HepG2 (cell line): Measurements from ENCODE around the gene COG8. TPM values are rescaled to one million over a fixed set of nuclear protein-coding genes. Genes with fewer than 3 reads are reported as not detected.

Source experiments
- ARID3A ChIP-seq: IDR thresholded peaks from 2 replicates; pipeline ENCODE4 v1.6.1; 2012; ENCODE audit warnings: low read depth, low read length, improper control_type of control experiment
- BCL6 ChIP-seq: IDR thresholded peaks from 2 replicates; pipeline ENCODE4 v1.6.1; 2016; ENCODE audit warnings: missing genetic modification reagents, missing compliant biosample characterization
- DR1 ChIP-seq: sonication (generic); formaldehyde crosslinking; IDR thresholded peaks from 2 replicates; pipeline ENCODE4 v1.8.0; 2021; ENCODE audit warnings: mild to moderate bottlenecking, missing genetic modification reagents, inconsistent platforms
- FOXO4 ChIP-seq: sonication (generic); formaldehyde crosslinking; conservative IDR thresholded peaks from 2 replicates; pipeline ENCODE4 v1.8.1; 2023; ENCODE audit warnings: missing genetic modification reagents
- JDP2 ChIP-seq: sonication (generic); formaldehyde crosslinking; IDR thresholded peaks from 2 replicates; pipeline ENCODE4 v1.8.1; 2022; ENCODE audit warnings: missing genetic modification reagents, borderline replicate concordance
- KDM5B ChIP-seq: sonication (generic); formaldehyde crosslinking; IDR thresholded peaks from 2 replicates; pipeline ENCODE4 v1.4.0; 2020; ENCODE audit warnings: missing genetic modification reagents, mild to moderate bottlenecking, borderline replicate concordance
- KLF12 ChIP-seq: sonication (generic); formaldehyde crosslinking; IDR thresholded peaks from 2 replicates; pipeline ENCODE4 v1.4.0; 2020; ENCODE audit warnings: missing genetic modification reagents, borderline replicate concordance
- MTERF4 ChIP-seq: sonication (generic); formaldehyde crosslinking; IDR thresholded peaks from 2 replicates; pipeline ENCODE4 v1.8.0; 2023; ENCODE audit warnings: mild to moderate bottlenecking, missing genetic modification reagents
- MYNN ChIP-seq: sonication (generic); formaldehyde crosslinking; IDR thresholded peaks from 2 replicates; pipeline ENCODE4 v1.4.0; 2020; ENCODE audit warnings: mild to moderate bottlenecking, low read depth, missing genetic modification reagents
- REST ChIP-seq, 2 experiments: IDR thresholded peaks; 2 replicates each; pipeline ENCODE4 v1.6.1; 2011 to 2012; ENCODE audit warnings: low read length in 2 of 2, borderline replicate concordance in 1 of 2, low read depth in 1 of 2, mild to moderate bottlenecking in 1 of 2, moderate library complexity in 1 of 2
- SP1 ChIP-seq, 2 experiments: fragments of 450-650 bp in 1 of 2; sonication (generic) in 1 of 2; formaldehyde crosslinking in 1 of 2; IDR thresholded peaks; 2 replicates each; pipeline versions ENCODE4 v1.4.0 to v1.6.1; 2016 to 2020; ENCODE audit warnings: missing genetic modification reagents in 1 of 2
- SRSF9 ChIP-seq: fragments of 200-400 bp; formaldehyde crosslinking; IDR thresholded peaks from 2 replicates; pipeline ENCODE4 v1.6.1; 2018; ENCODE audit warnings: borderline replicate concordance, mild to moderate bottlenecking, low read depth, low read length; ENCODE audit not compliant: insufficient read depth, poor library complexity, severe bottlenecking
- TFDP1 ChIP-seq: IDR thresholded peaks from 2 replicates; pipeline ENCODE4 v1.6.1; 2016; ENCODE audit warnings: missing compliant biosample characterization, missing genetic modification reagents, borderline replicate concordance
- ZFP82 ChIP-seq: sonication (generic); formaldehyde crosslinking; IDR thresholded peaks from 2 replicates; pipeline ENCODE4 v1.5.1; 2020; ENCODE audit warnings: mild to moderate bottlenecking, missing genetic modification reagents, borderline replicate concordance
- ZNF446 ChIP-seq: sonication (generic); formaldehyde crosslinking; IDR thresholded peaks from 2 replicates; pipeline ENCODE4 v1.5.0; 2020; ENCODE audit warnings: mild to moderate bottlenecking, missing genetic modification reagents
- ZNF552 ChIP-seq: sonication (generic); formaldehyde crosslinking; IDR thresholded peaks from 2 replicates; pipeline ENCODE4 v1.9.0; 2022; ENCODE audit warnings: missing genetic modification reagents, mild to moderate bottlenecking, borderline replicate concordance
- ZNF567 ChIP-seq: sonication (generic); formaldehyde crosslinking; IDR thresholded peaks from 2 replicates; pipeline ENCODE4 v1.8.1; 2023; ENCODE audit warnings: mild to moderate bottlenecking, missing genetic modification reagents, borderline replicate concordance
- ZNF7 ChIP-seq: IDR thresholded peaks from 2 replicates; pipeline ENCODE4 v1.6.1; 2016; ENCODE audit warnings: missing biosample characterization, missing genetic modification reagents
- ZSCAN21 ChIP-seq: sonication (generic); formaldehyde crosslinking; IDR thresholded peaks from 2 replicates; pipeline ENCODE4 v1.8.0; 2022; ENCODE audit warnings: mild to moderate bottlenecking, missing genetic modification reagents, moderate library complexity, borderline replicate concordance
- polyA plus RNA-seq, 8 experiments: library from polyadenylated mRNA; depleted of rRNA in 3 of 8; stranded (reverse) in 7 of 8; unstranded in 1 of 8; fragments of >200 nt; fragmentation: Illumina TruSeq in 4 of 8; extraction: Trizol in 4 of 8; gene quantifications; 2 replicates each; pipeline versions ENCODE4 v1.2.1 to v1.2.3, GENCODE V29; 2011 to 2016; ENCODE audit warnings: low read depth in 4 of 8, missing spikeins in 1 of 8, mixed read lengths in 1 of 8; ENCODE audit not compliant: insufficient read depth in 1 of 8
- total RNA-seq, 5 experiments: library from RNA; depleted of rRNA; stranded (reverse); fragments of >200 nt; fragmentation: Illumina TruSeq; extraction: Trizol; gene quantifications; 2 replicates each; pipeline ENCODE4 v1.2.3, GENCODE V29; 2016; ENCODE audit warnings: low read depth in 1 of 5

The COG8 gene
- total and polyA plus RNA-seq, 2 of the 13 experiments (the other 11 are each of a cell fraction or from before 2014, with no cell fraction given), result 45.5 to 52.1 TPM

GRCh38 chr16:69326172-69326873 is 13.0 kb downstream of the COG8 start (continued):
- TF ChIP-seq REST (IDR thresholded peaks at IDR 0.05; ENCODE audit: borderline replicate concordance in 1 of 2, low read depth in 1 of 2, low read length in 2 of 2) (0 out of 4 replicates have a peak, but pooled peaks of 1 of the 2 experiments have one; percentile 33), ZNF7 (CRISPR knock-in tag) (no peak), ZNF446 (CRISPR knock-in tag) (0 out of 2 replicates have a peak, but pooled peaks have one; percentile 34), ZNF567 (CRISPR knock-in tag) (no peak), ARID3A (no peak), BCL6 (CRISPR knock-in tag) (0 out of 2 replicates have a peak, but pooled peaks have one; percentile 15), SRSF9 (no peak), DR1 (no peak), MTERF4 (CRISPR knock-in tag) (peak; percentile 65; the same call in 1 of the 2 replicates), ZSCAN21 (CRISPR knock-in tag) (no peak), JDP2 (no peak), FOXO4 (no peak), KLF12 (no peak), ZFP82 (CRISPR knock-in tag) (no peak), KDM5B (CRISPR knock-in tag) (no peak), SP1 (IDR thresholded peaks at IDR 0.05) (no peak), SP1 (CRISPR knock-in tag; IDR thresholded peaks at IDR 0.05) (no peak), ZNF552 (no peak), MYNN (CRISPR knock-in tag) (no peak), TFDP1 (CRISPR knock-in tag) (peak; percentile 76; the same call in 1 of the 2 replicates)
